ENCODE data around the gene AFP.

Gene AFP

GRCh38 chr4:73433140-73433539, 2.9 kb upstream of the AFP start:
- H3K27me3 Mint-ChIP-seq (ENCODE audit: low read depth) = no peaks in the 10 kb centered on the region
- H3K36me3 Mint-ChIP-seq (ENCODE audit: low read depth) = no peaks in the 10 kb centered on the region
- no peaks in the 10 kb centered on the region for H3K4me1 Mint-ChIP-seq
- no peak for TF ChIP-seq CTCF (IDR thresholded peaks at IDR 0.05; ENCODE audit: unreplicated experiment in 3 of 3)
- peak overlapping the region in 1 of 3 experiments; percentile 10 for H3K27ac Mint-ChIP-seq
- H3K9me3 Mint-ChIP-seq = no peaks in the 10 kb centered on the region
- H3K4me3 Mint-ChIP-seq = no peak overlapping the region

DNA sequence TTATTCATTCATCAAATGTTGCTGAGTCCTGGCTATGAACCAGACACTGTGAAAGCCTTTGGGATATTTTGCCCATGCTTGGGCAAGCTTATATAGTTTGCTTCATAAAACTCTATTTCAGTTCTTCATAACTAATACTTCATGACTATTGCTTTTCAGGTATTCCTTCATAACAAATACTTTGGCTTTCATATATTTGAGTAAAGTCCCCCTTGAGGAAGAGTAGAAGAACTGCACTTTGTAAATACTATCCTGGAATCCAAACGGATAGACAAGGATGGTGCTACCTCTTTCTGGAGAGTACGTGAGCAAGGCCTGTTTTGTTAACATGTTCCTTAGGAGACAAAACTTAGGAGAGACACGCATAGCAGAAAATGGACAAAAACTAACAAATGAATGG, 1.7 kb upstream of the AFP start:
- H3K36me3 Mint-ChIP-seq (ENCODE audit: low read depth) = no peaks in the 10 kb centered on the region
- no peaks in the 10 kb centered on the region for H3K27me3 Mint-ChIP-seq (ENCODE audit: low read depth)
- peak overlapping the region in 1 of 3 experiments; percentile 52 for H3K27ac Mint-ChIP-seq
- H3K4me3 Mint-ChIP-seq = no peak overlapping the region
- no peaks in the 10 kb centered on the region for H3K9me3 Mint-ChIP-seq
- no peaks in the 10 kb centered on the region for H3K4me1 Mint-ChIP-seq
- peak; percentile 23 to 40 (median 33) for TF ChIP-seq CTCF (IDR thresholded peaks at IDR 0.05; ENCODE audit: unreplicated experiment in 3 of 3)

DNA sequence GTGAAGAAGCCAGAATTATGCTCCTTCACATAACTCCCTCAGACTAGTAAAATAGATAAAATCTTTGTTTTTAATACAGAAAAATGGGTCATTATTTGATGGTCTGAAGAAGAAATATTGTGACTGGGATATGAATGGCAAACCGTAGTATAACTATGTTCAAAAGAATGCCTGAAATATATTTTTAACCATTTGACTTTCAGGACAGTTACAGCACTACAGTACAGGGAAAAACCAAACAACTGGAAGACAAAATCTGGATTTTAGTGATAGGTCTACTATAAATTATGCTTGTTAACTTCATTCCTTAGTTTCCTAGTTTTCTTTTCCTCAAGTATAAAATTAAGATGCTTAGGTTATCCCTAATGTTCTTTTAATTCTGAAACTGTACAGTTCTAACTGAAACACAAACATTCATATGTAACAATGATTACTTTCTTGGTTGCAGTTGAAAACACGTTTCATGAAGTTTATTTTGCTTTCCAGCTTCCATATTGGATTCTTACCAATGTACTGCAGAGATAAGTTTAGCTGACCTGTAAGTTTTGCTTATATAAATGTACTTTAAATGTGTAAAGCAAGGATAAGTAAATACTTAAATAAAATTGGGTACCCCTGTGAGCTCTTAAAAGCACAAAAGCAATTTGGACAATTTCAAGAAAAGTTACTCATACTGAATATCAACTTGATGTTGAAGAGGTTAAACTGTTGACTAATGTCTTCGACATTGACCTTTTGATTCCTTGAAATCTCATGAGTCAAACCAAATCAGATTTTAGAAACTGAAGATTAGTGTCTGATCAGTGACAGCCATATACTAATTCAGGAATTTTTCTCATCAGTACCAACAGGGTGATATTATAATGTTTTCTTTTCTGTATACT, 895 bp downstream of the AFP start:
- H3K27ac Mint-ChIP-seq = peak overlapping the region in 1 of 3 experiments; percentile 29
- TF ChIP-seq CTCF (IDR thresholded peaks at IDR 0.05; ENCODE audit: unreplicated experiment in 3 of 3) = no peak
- H3K9me3 Mint-ChIP-seq = no peaks in the 10 kb centered on the region
- peak overlapping the region in 1 of 3 experiments; percentile 65 for H3K4me3 Mint-ChIP-seq
- no peaks in the 10 kb centered on the region for H3K27me3 Mint-ChIP-seq (ENCODE audit: low read depth)
- H3K36me3 Mint-ChIP-seq (ENCODE audit: low read depth) = peaks cover 3% of the 10 kb centered on the region
- no peaks in the 10 kb centered on the region for H3K4me1 Mint-ChIP-seq

- H3K4me3 Mint-ChIP-seq = no peak overlapping the region
- H3K4me1 Mint-ChIP-seq = no peaks in the 10 kb centered on the region
- H3K9me3 Mint-ChIP-seq = no peaks in the 10 kb centered on the region
- H3K27me3 Mint-ChIP-seq (ENCODE audit: low read depth) = no peaks in the 10 kb centered on the region
- H3K36me3 Mint-ChIP-seq (ENCODE audit: low read depth) = peaks cover 3% of the 10 kb centered on the region
- H3K27ac Mint-ChIP-seq = no peak overlapping the region
- no peak for TF ChIP-seq CTCF (IDR thresholded peaks at IDR 0.05; ENCODE audit: unreplicated experiment in 3 of 3)
Measured at GRCh38 chr4:73437558-73437956, 1.5 kb downstream of the AFP start.

- H3K4me3 Mint-ChIP-seq = peak overlapping the region in 1 of 3 experiments; percentile 24
- H3K9me3 Mint-ChIP-seq = no peaks in the 10 kb centered on the region
- no peak for TF ChIP-seq CTCF (IDR thresholded peaks at IDR 0.05; ENCODE audit: unreplicated experiment in 3 of 3)
- H3K27ac Mint-ChIP-seq = no peak overlapping the region
- H3K4me1 Mint-ChIP-seq = no peaks in the 10 kb centered on the region
- no peaks in the 10 kb centered on the region for H3K27me3 Mint-ChIP-seq (ENCODE audit: low read depth)
- H3K36me3 Mint-ChIP-seq (ENCODE audit: low read depth) = peaks cover 3% of the 10 kb centered on the region
Measured at GRCh38 chr4:73438048-73438447, 2.0 kb downstream of the AFP start.
